Progenitor cell of endocrine pancreas (in vitro differentiated cells): ENCODE results near the gene HESX1. TPM values are rescaled to one million over a fixed set of nuclear protein-coding genes. Genes with fewer than 3 reads are reported as not detected.

Experiments
- DNase-seq: peaks from one replicate; pipeline ENCODE4 v3.0.0; 2021; ENCODE audit warnings: low spot score; ENCODE audit not compliant: unreplicated experiment
- H3K27ac Mint-ChIP-seq: 2 replicates; pipeline ENCODE4 v1.8.0; 2021; ENCODE audit warnings: mild to moderate bottlenecking, moderate library complexity, mixed read lengths
- H3K27me3 Mint-ChIP-seq: 2 replicates; pipeline ENCODE4 v1.8.0; 2021; ENCODE audit warnings: mixed read lengths
- H3K36me3 Mint-ChIP-seq: 2 replicates; pipeline ENCODE4 v1.8.0; 2022; ENCODE audit warnings: mixed read lengths; ENCODE audit not compliant: insufficient read depth
- H3K4me1 Mint-ChIP-seq: 2 replicates; pipeline ENCODE4 v1.8.0; 2021; ENCODE audit warnings: low read depth, mixed read lengths
- H3K4me3 Mint-ChIP-seq: 2 replicates; pipeline ENCODE4 v1.8.0; 2021; ENCODE audit warnings: low read depth, mild to moderate bottlenecking, moderate library complexity, mixed read lengths
- H3K9me3 Mint-ChIP-seq: 2 replicates; pipeline ENCODE4 v1.8.0; 2021; ENCODE audit warnings: low read depth, mixed read lengths
- total RNA-seq: library from RNA; stranded (reverse); gene quantifications from 2 replicates; pipeline ENCODE4 v1.2.1, GENCODE V29; 2021
- TF ChIP-seq, protein P1 (sequence below): fragments of 200-600 bp; sonication (generic); IDR thresholded peaks from one replicate; pipeline ENCODE4 v1.5.0; 2021; ENCODE audit warnings: antibody characterized with exemption, mild to moderate bottlenecking; ENCODE audit not compliant: unreplicated experiment

HESX1 gene
- total RNA-seq, 1 donor from 2014 or later: 0.96 TPM

DNA sequence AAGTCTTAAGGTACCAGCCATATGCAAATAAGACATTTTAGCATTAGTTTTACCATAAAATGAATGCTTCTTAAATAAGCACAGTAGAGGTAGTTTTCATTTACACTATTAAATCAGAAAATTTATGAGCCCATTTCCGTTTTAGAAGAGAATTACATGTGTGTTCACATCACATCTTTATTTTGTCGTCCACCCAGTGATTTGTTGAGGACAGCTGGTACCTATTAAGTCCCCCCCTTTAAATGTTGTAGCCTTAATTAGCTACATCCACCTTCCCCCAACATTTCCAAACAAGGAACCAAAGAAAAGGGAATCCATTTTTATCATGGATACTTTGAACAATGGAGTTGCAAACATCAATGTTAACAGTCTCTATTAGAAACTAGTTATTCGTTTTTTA lies 41.5 kb downstream of the HESX1 start:
- DNase-seq: no peak

DNA sequence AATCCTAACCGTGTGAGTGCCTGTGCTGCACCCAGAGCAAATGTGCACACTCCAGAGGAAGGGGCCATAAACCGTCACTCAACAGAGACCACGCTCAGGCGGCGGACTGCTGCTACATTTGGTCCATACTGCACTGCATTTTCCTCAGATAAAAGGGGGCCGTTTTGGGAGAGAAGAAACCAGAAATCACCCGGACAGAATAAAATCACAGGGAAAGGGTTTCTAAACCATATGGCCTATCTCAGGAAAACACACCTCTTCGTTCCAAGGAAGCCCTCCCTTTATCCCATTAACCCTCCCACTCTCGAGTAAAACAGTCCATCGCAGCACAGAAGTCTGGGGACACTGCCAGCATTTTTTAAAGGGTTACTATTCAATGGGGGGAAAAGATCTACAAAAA lies 42.2 kb downstream of the HESX1 start:
- no peak for DNase-seq
- peak overlapping the region; percentile 2 for H3K27ac Mint-ChIP-seq
- peaks cover 33% of the 10 kb centered on the region for H3K4me1 Mint-ChIP-seq
- H3K9me3 Mint-ChIP-seq: no peaks in the 10 kb centered on the region
- no peaks in the 10 kb centered on the region for H3K36me3 Mint-ChIP-seq
- TF ChIP-seq, protein P1, sequence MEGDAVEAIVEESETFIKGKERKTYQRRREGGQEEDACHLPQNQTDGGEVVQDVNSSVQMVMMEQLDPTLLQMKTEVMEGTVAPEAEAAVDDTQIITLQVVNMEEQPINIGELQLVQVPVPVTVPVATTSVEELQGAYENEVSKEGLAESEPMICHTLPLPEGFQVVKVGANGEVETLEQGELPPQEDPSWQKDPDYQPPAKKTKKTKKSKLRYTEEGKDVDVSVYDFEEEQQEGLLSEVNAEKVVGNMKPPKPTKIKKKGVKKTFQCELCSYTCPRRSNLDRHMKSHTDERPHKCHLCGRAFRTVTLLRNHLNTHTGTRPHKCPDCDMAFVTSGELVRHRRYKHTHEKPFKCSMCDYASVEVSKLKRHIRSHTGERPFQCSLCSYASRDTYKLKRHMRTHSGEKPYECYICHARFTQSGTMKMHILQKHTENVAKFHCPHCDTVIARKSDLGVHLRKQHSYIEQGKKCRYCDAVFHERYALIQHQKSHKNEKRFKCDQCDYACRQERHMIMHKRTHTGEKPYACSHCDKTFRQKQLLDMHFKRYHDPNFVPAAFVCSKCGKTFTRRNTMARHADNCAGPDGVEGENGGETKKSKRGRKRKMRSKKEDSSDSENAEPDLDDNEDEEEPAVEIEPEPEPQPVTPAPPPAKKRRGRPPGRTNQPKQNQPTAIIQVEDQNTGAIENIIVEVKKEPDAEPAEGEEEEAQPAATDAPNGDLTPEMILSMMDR: no peak
- peaks cover 4% of the 10 kb centered on the region for H3K27me3 Mint-ChIP-seq
- no peak overlapping the region for H3K4me3 Mint-ChIP-seq

More for the DNA sequence above, 41.5 kb downstream of the HESX1 start:
- Mint-ChIP-seq H3K9me3 (no peaks in the 10 kb centered on the region), H3K27ac (no peak overlapping the region), H3K4me1 (peaks cover 37% of the 10 kb centered on the region), H3K36me3 (no peaks in the 10 kb centered on the region), H3K27me3 (peaks cover 11% of the 10 kb centered on the region), H3K4me3 (no peak overlapping the region)
- TF ChIP-seq, protein P1: no peak

DNA sequence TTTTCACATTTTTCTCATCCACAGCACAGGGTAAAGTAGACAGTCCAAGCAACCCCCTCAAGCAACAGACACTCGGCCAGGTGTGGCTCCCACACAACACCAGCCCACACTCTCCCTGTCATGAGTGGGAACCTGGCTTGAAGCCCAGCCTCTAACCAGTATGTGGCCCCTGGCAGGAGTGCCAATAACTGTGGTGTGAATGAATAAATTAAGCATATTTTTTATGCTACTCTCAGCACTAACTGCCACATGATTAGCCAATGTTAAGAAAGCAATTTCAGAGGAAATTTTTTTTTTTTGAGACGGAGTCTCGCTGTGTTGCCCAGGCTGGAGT lies 44.5 kb downstream of the HESX1 start:
- H3K4me3 Mint-ChIP-seq: no peak overlapping the region
- peaks cover 39% of the 10 kb centered on the region for H3K4me1 Mint-ChIP-seq

DNA sequence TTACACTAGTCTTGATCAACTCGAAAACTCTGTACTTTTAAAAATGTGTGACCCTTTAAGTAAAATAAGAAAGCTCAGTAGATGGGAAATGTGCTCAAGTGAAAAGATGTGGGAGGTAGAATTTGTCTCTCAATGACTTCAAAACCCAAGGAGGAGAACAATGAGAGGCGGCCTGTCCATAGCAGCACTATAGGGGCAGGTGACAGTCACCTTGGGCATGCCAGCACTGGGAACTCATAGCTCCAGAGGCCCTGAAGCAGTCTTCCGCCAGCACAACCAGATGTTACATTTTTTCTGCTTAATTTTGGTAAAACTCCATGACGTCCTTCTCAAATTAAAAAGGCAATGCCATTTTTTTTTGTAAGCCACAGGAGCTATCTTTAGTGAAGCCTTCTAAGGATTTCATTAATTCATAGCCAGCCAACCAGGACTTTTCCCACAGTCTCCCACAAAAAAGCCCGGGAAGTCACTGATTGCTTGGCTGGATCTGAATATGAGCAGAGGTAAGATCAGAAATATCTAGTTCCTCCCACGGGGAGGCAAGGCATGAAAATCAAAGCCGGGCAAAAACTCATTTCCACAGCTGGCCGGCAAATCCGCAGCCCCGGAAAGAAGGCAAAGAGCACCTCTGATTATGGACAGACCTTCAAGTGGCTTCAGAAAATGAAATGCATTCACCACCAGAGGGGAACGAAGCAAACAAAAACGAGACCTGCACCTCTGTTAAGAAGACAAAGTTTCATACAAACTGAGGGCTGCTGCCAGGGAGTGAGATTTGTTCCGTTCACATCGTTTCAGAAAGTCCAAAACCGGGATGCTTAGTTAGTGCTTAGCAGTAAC lies 45.1 kb downstream of the HESX1 start:
- DNase-seq: no peak
- Mint-ChIP-seq H3K9me3 (no peaks in the 10 kb centered on the region), H3K27ac (no peak overlapping the region), H3K27me3 (no peaks in the 10 kb centered on the region), H3K4me1 (peaks cover 39% of the 10 kb centered on the region), H3K36me3 (no peaks in the 10 kb centered on the region), H3K4me3 (no peak overlapping the region)
- TF ChIP-seq, protein P1: no peak

More for the DNA sequence above, 44.5 kb downstream of the HESX1 start:
- no peaks in the 10 kb centered on the region for H3K9me3 Mint-ChIP-seq
- no peaks in the 10 kb centered on the region for H3K36me3 Mint-ChIP-seq
- TF ChIP-seq, protein P1: no peak
- DNase-seq: no peak
- no peaks in the 10 kb centered on the region for H3K27me3 Mint-ChIP-seq
- H3K27ac Mint-ChIP-seq: no peak overlapping the region

DNA sequence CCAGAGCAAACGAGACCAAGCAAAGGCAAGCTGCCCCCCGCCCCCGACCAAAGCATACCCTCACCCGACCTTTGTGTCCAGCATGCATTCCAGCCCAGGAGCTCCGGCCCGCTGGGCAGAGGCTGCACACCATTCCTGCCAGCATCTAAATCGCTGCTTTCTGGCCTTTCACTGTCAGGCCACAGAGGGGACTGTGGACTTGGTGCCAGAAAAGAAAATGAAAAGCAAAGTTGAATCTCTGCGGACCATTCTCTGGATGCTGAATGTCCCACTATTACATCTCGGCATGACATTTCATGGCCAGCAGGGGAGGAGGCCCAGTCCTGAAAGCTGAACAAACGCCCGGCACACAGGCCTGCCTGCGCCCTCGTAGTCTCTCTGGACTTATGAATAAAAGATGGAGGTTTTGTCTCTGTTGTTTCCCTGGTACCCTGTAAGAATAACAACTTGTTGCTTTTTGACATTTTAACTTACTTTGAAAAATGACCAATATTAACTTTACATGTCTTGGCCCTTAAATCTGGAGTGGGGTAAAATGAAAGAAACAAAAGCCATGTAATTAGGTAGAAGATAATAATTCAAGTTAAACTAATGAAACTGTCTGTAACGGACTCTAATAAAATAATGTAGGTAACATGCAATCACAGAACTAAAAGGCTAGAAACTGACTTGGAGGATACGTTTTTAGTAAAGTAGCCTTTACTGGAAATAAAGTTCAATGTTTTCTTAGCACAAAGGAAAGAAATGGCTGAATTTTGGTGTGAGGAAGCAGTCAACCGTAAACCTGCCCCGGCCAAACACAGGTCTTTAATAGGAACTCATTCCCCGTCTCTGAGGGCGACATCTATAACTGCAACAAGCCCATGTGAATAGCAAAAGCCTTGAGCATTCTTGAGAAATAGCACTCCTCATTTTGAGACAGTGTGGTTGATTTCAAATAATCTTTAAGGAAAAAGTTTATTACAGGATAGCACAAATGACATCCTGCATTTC lies 47.3 kb downstream of the HESX1 start:
- Mint-ChIP-seq H3K4me3 (no peak overlapping the region), H3K4me1 (peaks cover 34% of the 10 kb centered on the region), H3K27ac (peak overlapping the region; percentile 86), H3K36me3 (peaks cover 7% of the 10 kb centered on the region), H3K9me3 (no peaks in the 10 kb centered on the region), H3K27me3 (no peaks in the 10 kb centered on the region)
- DNase-seq: no peak
- TF ChIP-seq, protein P1: peak; percentile 32
